ENCODE results near the gene GGACT.

DNA sequence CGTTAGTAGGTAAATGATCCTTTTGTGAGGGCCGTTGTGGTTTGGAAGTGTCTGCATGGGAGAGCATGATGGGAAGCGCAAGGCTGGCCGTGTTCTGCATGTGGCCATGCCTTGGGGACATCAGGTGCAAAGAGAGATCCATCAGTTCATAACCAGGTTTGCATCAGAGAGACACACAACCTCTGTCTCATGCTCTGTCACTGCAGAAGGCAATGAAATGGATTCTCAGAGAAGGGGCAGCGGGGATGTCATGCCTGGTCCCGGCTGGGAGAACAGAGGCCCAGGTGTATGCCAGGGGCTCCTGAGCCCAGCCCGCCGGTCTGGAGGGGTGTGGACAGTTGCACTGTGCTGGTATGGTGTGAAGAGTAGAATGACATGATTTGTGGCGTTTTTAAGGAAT lies 60.2 kb downstream of the GGACT start:
- no peak for TF ChIP-seq CTCF (IDR thresholded peaks at IDR 0.05)
- TF ChIP-seq POLR2A (IDR thresholded peaks at IDR 0.05), result no peak

All from thyroid gland (tissue), 4 donors.